ENCODE results near the gene B3GAT1. TPM values are rescaled to one million over a fixed set of nuclear protein-coding genes. Genes with fewer than 3 reads are reported as not detected.

The B3GAT1 gene
- total and polyA plus RNA-seq, 2 experiments from 2014 or later = 4.8 to 28.3 TPM

- TF ChIP-seq, protein P1, sequence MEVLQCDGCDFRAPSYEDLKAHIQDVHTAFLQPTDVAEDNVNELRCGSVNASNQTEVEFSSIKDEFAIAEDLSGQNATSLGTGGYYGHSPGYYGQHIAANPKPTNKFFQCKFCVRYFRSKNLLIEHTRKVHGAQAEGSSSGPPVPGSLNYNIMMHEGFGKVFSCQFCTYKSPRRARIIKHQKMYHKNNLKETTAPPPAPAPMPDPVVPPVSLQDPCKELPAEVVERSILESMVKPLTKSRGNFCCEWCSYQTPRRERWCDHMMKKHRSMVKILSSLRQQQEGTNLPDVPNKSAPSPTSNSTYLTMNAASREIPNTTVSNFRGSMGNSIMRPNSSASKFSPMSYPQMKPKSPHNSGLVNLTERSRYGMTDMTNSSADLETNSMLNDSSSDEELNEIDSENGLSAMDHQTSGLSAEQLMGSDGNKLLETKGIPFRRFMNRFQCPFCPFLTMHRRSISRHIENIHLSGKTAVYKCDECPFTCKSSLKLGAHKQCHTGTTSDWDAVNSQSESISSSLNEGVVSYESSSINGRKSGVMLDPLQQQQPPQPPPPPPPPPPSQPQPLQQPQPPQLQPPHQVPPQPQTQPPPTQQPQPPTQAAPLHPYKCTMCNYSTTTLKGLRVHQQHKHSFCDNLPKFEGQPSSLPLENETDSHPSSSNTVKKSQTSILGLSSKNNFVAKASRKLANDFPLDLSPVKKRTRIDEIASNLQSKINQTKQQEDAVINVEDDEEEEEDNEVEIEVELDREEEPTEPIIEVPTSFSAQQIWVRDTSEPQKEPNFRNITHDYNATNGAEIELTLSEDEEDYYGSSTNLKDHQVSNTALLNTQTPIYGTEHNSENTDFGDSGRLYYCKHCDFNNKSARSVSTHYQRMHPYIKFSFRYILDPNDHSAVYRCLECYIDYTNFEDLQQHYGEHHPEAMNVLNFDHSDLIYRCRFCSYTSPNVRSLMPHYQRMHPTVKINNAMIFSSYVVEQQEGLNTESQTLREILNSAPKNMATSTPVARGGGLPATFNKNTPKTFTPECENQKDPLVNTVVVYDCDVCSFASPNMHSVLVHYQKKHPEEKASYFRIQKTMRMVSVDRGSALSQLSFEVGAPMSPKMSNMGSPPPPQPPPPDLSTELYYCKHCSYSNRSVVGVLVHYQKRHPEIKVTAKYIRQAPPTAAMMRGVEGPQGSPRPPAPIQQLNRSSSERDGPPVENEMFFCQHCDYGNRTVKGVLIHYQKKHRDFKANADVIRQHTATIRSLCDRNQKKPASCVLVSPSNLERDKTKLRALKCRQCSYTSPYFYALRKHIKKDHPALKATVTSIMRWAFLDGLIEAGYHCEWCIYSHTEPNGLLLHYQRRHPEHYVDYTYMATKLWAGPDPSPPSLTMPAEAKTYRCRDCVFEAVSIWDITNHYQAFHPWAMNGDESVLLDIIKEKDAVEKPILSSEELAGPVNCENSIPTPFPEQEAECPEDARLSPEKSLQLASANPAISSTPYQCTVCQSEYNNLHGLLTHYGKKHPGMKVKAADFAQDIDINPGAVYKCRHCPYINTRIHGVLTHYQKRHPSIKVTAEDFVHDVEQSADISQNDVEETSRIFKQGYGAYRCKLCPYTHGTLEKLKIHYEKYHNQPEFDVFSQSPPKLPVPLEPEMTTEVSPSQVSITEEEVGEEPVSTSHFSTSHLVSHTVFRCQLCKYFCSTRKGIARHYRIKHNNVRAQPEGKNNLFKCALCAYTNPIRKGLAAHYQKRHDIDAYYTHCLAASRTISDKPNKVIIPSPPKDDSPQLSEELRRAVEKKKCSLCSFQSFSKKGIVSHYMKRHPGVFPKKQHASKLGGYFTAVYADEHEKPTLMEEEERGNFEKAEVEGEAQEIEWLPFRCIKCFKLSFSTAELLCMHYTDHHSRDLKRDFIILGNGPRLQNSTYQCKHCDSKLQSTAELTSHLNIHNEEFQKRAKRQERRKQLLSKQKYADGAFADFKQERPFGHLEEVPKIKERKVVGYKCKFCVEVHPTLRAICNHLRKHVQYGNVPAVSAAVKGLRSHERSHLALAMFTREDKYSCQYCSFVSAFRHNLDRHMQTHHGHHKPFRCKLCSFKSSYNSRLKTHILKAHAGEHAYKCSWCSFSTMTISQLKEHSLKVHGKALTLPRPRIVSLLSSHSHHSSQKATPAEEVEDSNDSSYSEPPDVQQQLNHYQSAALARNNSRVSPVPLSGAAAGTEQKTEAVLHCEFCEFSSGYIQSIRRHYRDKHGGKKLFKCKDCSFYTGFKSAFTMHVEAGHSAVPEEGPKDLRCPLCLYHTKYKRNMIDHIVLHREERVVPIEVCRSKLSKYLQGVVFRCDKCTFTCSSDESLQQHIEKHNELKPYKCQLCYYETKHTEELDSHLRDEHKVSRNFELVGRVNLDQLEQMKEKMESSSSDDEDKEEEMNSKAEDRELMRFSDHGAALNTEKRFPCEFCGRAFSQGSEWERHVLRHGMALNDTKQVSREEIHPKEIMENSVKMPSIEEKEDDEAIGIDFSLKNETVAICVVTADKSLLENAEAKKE (CRISPR knock-in tag; IDR thresholded peaks at IDR 0.05) = no peak
- TF ChIP-seq NANOG (IDR thresholded peaks at IDR 0.05; ENCODE audit: borderline replicate concordance) (no peak), REST (IDR thresholded peaks at IDR 0.05; ENCODE audit: unreplicated experiment) (no peak), ZNF331 (CRISPR knock-in tag; IDR thresholded peaks at IDR 0.05; ENCODE audit: low read depth) (no peak), STAT1 (IDR thresholded peaks at IDR 0.05; ENCODE audit: unreplicated experiment) (no peak)
Observed at GRCh38 chr11:134346101-134346975, 65.7 kb downstream of the B3GAT1 start (continued).
